Cardiac septum (tissue), 1 donor: ENCODE measurements around the gene UMODL1. TPM values are rescaled to one million over a fixed set of nuclear protein-coding genes. Genes with fewer than 3 reads are reported as not detected.

ENCODE experiments used
- DNase-seq: peaks from one replicate; pipeline ENCODE4 v3.0.0-alpha.2; 2020; ENCODE audit warnings: low spot score
- intact Hi-C: fragments of 100-400 bp; cut with DNase I; formaldehyde crosslinking; loops from one replicate; pipeline ENCODE4 v1.14.0; 2022
- total RNA-seq: library from RNA; stranded (reverse); fragmentation: NEBNext Ultra II Directional; extraction: Animal tissue kit (Norgen Biotek cat#: 25700); gene quantifications from one replicate; pipeline ENCODE4 v1.2.1, GENCODE V29; 2021
- donor health status: DM: no; HTN: no; CAD: no.

Gene UMODL1
- total RNA-seq, 1 donor from 2014 or later: not detected

DNA sequence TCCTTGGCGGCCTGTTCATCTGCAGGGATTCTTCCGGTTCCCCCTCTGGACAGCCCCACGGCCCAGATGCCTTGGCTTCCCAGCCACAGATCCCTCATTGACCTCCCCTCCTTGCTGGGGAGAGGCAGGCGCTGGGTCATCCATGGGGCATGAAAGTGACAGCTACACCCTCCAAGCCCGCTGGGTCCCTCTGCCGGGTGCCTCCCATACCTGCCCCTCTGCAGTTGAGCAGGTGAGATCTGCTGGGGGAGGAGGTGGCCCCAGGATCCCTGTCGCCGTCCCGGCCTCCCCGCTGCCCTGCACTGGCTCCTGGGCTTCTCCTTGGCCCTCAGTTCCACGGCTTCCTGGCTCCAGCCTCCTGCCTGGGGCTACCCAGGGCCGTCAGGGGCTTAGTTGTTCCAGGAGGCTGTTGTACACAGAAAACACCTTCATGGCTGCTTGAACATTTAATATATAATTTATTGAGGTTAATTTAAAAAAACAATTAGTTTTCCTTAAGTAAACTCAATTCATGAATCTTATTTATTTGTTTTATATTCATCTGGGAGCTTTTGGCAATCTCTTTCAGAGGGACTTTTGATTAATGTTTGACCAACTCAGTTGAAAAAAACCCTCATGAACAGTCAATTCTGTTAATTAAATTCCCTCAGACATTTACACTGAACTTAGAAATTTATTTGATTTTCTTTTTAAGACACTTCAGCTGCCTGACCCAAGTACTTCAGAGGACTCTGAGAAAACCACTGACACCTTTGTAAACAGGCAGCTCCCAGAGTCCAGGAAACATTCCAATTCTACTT is 80.2 kb downstream of the UMODL1 start:
- peak; percentile 49 for DNase-seq
- intact Hi-C loops: no loop called here

DNA sequence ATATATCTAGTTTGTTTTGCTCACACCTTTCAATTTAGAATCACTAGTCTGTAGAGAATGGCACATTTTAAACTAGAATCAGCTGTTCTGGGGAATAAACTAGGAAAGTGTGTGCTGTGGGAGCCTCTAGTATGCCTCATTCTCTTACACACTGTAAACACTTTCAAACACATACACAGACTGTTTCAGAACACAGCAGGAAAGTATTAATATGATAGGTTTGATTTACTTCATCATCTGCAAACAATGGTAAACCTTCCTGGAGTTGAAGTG is 80.8 kb downstream of the UMODL1 start:
- intact Hi-C loops: no loop called here
- DNase-seq: no peak

DNA sequence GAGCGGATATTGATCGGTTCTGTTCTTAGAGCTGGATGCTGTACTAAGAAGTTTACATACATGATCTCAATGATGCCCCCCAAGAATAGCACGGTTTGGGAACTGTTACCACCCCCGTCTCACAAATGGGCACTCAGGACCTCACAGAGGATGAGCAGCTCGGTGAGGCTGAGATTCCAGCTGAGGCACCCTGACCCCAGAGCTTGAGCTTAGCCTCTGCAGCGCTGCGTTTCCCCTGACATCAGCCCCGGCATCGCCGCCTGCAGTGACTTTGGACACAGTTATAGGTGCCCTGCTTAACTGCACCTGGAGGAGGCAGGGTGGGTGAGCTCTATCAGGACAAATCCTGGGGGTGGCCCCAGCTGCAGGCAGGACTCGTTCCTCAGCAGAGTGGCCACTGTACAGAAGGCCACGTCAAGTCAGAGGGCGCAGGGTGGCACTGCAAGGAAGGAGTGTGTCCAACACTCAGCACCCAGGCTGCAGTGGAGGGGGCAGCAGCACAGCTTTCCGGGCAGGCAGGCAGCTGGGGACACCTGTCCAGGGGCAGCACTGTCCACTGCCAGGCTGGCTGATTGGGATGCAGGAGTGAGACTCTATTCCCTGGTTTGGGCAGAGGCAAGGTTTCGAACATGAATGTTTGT is 82.0 kb downstream of the UMODL1 start:
- DNase-seq: peak; percentile 50
- intact Hi-C loops: no loop called here

DNA sequence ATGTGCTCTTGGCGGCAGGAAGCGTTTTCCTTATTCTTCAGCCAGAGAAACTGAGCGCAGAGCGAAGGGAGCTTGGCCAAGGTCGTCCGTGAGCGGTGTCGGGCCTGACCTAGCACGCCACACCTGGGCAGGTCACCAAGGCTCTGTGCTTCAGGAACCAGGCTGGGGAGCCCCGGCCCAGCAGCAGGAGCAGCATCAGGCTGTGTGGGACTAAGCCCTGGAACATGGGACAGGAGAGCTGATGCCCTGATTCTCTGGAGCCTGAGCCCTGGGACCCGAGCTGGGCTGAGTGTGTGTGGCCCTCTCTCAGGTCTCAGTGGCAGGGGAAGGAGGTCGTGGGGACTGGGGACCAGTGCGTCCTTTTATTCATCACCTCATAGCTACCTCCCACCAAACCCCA is 82.6 kb downstream of the UMODL1 start:
- intact Hi-C loops: no loop called here
- DNase-seq: peak; percentile 58

DNA sequence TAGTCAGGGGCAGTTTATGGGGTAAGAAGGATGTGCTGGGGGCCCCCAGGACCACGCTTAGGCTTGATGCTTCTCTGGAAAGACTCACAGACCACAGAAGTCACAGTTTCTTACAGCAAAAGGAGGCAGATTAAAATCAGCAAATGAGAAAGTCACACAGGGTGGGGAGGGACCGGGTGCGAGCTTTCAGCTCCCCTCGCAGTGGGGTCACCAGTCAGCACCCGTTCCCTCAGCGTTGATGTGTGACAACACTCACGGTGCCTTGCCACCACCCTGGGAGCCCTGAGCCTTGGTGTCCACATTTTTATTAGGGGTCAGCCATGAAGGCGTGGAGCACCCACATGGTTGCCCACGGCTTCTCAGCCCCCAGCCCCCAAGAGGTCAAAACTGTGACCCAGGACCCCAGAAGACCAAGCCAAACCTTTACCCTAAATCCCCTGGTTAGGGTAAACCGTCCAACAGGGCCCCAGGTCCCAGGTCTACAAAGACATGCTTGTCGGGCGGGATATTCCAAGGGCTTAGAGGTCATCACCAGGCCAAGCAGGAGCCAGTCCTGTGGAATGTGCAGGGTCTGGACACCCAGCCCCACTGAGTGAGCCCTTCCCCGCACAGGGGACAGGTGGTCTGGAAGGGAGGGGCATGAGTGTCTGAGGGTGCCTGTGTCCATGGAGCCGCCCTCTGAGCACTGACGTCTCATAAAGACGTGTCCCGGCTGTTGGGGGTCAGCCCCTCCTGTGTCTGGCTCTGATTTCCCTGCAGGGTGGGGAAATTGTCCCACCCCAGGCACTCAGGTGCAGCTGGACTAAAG is 83.3 kb downstream of the UMODL1 start:
- DNase-seq: peak; percentile 33
- intact Hi-C loops: no loop called here

DNA sequence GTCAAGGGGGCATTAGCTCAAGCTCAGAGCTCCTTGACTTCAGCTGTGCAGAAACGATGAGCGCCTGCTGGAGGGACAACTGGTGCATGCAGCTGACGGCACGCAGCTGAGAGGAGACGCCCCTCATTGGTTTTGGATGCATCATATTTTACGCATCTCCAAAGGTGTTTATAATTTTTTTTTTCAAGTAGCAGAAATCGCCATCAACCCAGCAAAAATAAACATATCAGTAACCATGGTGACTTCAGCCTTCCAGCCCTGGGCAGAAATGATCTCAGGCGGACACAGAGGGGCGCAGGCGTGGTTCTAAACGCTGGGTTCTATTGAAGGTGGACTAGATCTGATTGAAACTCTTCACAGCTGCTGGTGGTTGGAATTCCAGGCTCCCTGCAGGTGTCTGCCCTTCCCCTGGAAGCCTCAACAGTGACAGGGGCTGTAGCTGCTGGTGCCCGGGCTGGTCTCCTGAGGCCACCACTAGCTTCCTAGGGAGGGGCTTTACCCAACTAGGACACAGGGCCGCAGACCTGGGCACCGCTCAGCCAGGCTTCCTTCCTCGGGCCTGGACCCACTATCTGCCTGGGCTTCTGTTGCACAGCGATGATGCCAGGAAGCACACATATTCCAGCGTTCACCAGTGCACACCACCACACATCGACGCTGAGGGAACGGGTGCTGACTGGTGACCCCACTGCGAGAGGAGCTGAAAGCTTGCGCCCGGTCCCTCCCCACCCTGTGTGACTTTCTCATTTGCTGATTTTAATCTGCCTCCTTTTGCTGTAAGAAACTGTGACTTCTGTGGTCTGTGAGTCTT is 84.1 kb downstream of the UMODL1 start:
- DNase-seq: peak; percentile 62
- intact Hi-C loops: no loop called here

DNA sequence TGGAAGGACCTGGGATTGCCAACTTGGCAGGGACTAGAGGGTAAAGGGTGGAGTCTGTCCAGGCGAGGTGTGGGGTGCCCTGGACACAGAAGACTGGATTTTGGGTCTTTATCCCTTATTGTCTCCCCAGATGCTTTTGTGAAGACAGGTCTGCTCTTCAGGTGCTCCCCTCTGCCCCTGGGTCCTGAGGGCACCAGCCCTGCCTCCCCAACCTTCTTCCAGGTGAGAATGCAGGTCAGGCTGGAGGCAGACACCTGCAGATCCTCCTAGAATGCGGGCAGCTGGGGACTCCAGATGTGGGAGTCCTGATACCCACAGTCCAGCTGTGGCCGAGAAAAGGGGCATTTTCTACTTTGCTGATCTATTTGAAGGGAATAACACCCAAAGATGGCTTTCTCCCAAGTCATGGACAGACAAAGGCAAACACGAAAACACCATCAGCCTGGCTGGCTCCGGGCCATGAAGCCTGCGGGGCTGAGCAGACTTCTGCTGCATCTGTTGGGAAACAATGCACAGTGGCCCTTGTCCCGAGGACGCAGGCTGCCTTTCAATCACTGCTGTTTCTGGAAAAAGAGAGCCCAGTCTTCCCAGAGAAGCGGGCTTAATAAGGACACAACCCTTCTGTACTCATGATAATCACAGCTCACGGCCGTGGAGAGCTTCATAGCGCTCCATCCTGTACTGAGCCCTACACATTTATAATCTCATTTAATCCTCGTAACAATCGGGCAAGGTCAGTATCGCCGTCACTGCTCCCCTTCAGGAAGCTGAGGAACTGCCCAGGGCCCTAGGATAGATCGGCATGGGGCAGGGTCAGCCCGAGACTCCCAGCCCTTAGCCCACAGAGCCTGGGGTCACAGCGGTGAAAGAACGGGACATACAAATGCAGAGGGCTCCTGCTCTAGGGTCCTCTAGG is 85.8 kb downstream of the UMODL1 start:
- intact Hi-C loops: no loop called here
- DNase-seq: peak; percentile 67

DNA sequence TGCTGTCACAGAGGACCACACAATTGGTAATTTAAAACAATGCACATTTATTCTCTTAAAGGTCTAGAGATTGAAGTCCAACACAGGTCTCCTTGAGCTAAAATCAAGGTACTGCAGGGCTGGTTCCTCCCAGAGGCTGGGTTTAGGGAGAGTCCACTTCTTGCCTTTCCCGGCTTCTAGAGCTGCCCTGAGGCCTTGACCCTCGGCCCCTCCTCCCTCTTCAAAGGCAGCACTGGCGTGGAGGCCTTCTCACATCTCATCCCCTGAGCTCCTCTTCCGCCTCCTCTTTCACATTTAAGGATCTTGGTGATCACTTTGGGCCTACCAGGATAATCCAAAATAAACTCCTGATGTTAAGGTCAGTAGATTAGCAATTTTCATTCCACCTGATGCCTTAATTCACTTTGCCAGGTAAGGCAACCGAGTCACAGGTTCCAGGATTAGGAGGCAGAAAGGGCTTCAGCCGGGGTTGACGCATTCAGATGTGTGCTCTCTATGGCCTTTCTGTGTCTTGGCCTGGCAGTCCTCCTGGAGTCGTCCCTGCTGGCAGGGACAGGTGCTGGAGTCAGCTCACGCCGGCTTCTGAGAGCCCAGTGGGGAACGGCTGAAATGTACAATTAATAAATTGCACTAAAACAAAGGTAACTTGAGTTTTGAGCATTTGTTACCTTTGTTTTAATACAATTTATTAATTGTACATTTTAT is 86.6 kb downstream of the UMODL1 start:
- no peak for DNase-seq
- intact Hi-C loops: no loop called here

DNA sequence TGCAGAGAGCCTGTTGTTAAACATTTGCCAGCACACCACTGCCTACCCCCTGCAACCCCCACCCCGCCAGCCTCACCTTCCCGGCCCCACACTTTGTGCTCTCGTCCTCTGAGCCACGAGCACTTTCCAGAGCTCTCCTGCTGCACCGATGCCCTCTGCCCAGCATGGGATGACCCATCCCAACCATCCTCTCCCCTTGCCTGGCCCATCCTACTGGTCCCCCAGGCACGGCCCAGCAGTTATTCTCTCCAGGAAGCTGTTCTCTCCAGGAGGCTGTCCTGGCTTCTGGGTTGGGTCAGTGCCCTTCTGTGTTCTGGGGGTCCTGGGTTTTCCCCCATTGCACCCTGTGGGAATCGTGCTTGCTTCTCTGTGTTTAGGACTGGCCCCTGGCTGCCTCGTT is 87.7 kb downstream of the UMODL1 start:
- DNase-seq: peak; percentile 58
- intact Hi-C loops: no loop called here

DNA sequence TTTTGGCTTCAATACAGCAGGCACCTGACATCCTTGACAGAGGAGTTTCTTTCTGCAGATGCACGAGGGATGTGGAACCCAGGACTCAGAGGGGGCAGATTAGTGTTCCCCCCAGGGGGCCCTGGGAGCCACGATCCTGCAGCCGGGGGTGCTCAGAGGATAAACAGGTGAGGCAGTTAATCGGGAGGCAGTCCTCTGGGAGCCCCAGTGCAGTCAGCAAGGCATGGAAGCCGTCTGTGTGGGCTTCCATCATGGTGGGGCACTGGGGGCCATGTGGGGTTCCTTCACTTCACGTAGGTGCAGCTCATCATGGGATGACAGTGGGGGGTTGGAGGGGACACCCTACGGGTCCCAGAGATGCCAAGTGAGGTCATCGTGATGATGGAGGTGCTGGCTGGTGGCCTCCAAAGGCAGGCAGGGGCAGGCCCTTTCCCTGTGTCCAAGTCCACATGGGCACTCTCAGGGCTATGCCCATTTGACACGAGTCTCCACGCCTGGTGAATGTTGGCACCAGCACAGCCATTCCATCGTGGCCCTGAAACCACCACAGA is 88.5 kb downstream of the UMODL1 start:
- DNase-seq: peak; percentile 72
- intact Hi-C loops: no loop called here

DNA sequence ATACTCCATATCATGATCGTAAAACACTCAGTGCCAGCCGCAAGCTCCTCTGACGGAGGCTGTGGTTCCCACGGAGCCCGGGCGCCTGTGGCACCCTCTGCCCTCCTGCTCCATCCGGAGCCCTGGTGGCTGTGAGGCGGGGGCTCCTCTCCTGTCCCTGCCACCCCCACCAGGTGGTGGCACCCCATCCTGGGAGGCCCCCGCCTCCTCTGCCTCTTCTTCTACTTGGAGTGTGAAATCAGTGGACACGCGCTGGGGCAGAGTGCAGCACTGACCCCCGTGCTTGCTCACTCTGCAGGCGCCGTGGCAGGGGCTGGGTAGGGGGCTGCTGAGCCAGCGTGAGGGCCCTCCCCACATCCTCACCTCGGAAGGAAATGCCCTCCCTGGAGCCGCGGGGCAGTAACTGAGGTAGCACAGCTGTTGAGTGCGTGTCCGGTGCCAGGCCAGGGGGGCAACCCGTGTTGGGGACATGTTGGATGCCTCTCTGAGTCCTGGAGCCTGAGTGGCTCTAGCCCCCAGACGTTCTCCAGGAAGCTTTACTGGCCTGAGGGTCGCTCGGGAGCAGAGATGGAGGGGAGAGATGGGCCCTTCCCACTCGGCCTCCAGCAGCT is 89.1 kb downstream of the UMODL1 start:
- DNase-seq: peak; percentile 71
- intact Hi-C loops: no loop called here

DNA sequence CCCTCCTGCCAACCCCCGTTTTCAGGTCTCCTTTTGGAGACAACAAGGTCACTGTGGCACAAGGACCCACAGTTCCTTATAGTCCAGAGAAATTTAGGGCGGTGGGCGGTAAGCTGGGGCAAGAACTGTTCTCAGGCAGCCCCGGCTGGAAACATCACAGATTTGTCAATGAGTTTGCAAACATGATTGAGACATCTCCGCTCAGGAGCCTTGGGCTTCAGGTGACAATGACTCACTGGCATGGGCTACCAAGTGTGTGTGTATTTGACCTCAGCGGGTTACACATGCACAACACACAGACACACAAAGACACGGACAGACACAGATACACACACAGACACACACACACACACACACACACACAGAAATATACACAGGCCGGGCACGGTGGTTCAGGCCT is 89.6 kb downstream of the UMODL1 start:
- peak; percentile 31 for DNase-seq
- intact Hi-C loops: no loop called here

DNA sequence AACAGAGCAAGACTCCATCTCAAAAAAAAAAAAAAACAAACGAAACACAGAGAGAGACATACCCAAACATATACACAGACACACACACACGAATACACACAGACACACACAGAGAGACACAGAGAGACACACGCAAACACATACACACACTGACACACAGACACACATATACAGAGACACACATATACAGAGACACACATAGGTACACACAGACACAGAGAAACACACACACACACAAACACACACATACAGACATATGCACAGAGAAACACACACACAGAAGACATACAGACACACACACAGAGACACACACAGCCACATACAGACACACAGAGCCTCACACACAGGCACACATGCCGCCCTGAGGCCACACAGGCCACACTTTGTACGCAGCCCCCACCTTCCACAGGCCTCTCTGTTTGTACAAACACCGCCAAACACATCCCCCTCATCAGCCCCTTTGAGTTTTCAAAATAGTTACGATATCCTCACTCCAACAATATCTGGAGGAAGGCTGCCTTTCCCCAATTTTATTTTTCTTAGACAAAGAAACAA is 90.4 kb downstream of the UMODL1 start:
- intact Hi-C loops: no loop called here
- DNase-seq: no peak

DNA sequence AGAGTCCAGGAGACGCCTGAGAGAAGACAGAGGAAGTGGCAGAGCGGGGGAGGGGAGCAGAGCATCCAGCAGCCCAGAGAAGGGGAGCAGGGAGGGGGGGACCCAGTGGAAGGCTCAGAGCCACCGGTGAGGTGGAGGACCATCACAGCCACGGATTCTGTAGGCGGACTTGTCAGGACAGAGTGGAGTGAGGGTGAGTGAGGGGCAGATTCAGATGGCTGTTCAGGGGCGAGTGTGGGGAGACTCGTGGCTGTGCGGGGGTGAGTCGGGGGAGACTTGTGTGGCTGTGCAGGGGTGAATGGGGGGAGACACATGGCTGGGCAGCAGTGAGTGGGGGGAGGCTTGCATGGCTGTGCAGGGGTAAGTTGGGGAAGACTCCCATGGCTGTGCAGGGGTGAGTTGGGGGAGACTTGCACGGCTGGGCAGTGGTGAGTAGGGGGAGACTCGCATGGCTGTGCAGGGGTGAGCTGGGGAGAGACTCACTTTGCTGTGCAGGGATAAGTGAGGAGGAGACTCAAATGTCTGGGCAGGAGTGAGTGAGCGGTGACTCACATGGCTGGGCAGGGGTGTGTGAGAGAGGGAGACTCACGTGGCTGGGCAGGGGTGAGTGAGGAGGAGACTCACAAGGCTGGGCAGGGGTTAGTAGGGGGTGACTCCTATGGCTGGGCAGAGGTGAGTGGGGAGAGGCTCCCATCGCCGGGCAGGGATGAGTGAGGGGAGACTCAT is 91.0 kb downstream of the UMODL1 start:
- intact Hi-C loops: no loop called here
- DNase-seq: peak; percentile 51

DNA sequence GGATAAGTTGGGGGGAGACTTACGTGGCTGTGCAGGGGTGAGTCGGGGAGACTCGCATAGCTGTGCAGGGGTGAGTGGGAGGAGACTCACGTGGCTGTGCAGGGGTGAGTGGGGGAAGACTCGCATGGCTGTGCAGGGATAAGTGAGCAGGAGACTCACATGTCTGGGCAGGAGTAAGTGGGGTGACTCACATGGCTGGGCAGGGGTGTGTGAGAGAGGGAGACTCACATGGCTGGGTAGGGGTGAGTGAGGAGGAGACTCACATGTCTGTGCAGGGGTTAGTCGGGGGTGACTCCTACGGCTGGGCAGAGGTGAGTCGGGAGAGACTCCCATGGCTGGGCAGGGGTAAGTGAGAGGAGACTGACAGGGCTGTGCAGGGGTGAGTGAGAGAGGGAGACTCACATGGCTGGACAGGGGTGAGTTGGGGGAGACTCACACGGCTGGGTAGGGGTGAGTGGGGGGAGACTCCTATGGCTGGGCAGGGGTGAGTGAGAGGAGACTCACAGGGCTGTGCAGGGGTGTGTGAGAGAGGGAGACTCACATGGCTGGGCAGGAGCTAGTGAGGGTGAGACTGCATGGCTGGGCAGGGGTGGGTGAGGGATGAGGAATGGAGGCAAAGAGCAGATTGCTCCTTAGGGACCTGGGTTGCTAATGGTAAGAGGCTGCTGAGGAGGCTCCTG is 91.9 kb downstream of the UMODL1 start:
- intact Hi-C loops: no loop called here
- DNase-seq: peak; percentile 46

DNA sequence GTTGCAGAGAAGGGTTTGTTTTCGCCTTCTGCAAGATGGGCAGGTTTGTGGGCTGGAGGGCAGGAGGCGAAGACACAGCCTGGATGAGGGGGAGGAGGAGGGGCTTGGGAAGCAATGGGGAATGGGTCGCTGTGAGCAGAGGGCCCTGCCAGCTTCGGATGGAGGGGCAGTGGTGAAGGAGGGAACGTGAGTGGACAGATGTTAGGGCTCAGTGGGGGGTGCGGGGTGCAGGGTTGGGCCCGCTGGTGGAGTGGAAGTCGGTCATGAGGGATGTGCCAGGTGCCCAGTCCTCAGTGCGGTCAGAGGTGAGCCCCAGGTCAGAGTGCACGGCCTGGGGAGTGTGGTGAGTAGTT is 92.4 kb downstream of the UMODL1 start:
- peak; percentile 67 for DNase-seq
- intact Hi-C loops: no loop called here
